Stimulated activated CD4-positive, alpha-beta T cell treated with anti-CD3 and anti-CD28 coated beads, TNF-alpha, amount 100 ng/mL, for 1 hour (primary cell): Measurements from ENCODE around the gene TYRO3.

ENCODE experiments used
- DNase-seq, 3 donors: peaks; one replicate each; pipeline ENCODE4 v3.0.0-alpha.2; 2020; ENCODE audit warnings: low read depth in 3 of 3, low spot score in 1 of 3

The TYRO3 gene

DNA sequence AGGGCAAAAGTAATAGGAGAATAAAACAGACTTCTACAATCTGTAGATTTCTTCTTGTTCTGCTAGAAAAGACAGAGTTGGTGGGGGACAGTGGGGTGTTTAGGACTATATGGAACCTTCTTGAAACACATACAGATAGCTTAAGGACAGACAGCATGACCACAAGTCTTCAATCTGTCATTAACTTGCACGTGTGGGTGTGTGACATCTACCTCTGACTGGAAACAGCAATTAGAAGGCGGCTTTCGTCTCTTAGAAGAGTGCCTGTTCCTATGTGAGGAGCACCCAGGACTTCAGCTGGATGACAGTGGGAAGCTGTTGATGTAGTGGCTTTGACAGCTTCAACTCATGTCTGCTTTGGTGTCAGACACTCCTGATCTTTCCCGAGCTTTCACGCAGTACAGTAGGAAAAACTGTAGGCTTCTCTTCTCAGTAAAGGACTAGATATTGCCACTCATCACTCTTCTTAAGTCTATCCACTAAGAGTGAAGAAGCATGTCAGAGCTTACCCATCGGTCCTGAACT, 44.5 kb downstream of the TYRO3 start:
- no peak for DNase-seq

DNA sequence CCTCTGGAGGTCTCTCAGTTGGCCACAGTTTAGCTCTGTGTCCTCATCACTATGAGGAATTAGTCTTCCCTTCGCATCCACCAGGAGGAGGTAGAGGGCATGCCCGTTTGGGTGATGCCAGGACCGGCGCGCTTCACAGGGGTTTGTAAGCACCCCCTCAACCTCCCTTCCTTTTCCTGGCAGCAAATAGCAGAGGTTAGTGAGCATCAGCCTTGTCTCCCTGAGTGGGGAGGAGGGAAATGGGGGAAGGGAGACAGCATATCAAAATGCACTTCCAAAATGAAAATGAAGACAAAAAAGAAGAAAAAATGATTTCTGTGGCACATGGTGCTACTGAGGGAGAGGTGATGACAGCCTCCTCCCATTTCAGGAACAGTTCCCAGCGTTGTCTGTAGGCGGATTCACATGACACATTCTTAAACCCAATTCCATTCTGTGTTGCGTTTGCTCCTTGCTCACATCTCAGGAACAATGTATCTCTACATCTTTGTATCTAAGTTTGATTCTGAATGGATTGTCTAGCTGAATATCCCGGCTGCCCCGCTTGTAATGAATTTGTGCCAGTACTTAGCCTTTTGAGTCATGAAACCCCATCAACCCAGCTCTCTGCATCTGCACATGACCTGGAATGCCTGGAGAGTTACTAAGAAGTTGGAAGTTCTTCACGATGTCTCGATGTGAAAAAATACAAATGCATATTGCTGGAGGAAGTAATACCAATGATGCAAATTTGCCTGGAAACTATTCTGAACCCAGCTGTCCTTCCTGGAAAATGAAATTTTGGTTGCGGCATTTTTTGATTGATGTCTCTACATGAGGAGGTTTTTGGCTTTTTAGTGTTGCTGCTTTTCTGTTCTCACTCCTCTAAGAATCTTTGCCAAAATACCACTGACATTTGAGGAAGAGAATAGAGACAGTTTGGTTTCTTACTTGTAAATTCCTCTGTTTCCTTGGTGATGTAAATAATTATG, 45.2 kb downstream of the TYRO3 start:
- peak; percentile 8 to 17 (median 14) for DNase-seq

DNA sequence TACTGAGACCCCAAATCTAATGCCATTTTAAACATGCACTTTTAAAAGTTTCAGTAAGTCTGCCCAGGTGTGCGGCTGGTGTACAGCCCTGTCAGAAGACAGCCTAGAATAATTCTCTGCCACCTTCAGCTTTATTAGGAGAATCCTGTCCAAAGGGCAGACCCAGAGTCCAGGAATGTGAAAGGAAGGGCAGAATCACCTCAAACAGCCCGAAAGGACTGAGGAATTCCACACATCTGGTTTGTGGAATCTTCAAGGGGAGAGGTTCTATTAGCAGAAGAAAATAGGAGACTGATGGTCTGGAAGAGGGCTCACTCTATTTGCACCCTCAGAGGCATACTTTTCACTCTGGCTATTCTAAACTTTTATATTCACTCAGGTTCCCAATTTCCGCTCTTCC, 46.6 kb downstream of the TYRO3 start:
- no peak for DNase-seq

DNA sequence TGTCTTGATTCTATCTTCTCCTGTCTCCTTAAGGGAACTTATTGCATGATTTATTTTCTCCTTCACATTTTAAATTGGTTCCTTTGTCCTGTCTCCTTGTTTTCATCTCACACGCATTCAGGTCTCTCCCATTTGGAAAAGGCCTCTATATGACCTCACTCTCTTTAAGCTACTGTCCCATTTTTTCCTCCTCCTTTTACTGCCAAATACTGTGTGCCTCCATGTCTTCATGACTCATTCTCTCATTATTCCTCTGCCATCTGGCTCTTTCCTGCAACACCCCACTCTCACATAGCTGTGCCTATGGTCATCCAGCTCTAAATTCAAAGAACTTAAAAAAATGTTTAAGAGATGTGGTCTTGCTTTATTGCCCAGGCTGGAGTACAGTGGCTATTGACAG, 48.0 kb downstream of the TYRO3 start:
- DNase-seq = no peak

DNA sequence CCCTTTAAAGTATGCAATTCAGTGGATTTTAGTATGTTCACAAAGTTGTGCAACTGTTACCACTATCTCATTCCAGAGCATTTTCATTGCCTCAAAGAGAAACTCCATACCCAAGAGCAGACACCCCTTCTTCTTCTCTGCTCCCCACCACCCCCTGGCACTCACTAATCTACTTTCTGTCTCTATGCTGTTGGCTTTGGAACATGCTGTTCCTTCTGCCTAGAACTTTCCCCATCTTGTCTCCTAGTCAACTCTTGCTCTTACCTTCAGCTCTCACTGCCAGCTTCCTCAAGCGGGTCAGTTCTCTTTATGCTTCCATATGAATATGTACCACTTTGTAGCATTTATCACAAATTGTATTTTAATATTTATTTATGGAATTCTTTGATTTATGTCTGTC, 50.1 kb downstream of the TYRO3 start:
- DNase-seq = no peak

DNA sequence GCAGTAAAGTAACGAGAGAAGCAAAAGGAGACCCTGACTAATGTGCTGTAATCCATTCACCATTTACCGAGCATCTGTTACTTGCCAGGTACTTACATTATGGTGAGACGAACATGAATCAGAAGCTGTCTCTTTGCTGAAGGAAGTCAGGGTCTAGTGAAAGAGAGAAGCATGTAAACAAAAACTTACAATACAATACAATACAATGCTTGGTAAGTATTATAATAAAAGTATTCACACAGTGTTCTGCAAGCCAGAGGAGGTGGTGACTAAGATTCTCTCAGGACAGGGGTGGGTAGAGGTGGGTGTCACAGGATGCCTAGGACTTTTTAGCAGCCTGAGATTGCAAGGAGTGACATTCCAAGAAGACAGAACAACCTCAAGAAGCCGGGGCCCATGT, 51.0 kb downstream of the TYRO3 start:
- DNase-seq = no peak

DNA sequence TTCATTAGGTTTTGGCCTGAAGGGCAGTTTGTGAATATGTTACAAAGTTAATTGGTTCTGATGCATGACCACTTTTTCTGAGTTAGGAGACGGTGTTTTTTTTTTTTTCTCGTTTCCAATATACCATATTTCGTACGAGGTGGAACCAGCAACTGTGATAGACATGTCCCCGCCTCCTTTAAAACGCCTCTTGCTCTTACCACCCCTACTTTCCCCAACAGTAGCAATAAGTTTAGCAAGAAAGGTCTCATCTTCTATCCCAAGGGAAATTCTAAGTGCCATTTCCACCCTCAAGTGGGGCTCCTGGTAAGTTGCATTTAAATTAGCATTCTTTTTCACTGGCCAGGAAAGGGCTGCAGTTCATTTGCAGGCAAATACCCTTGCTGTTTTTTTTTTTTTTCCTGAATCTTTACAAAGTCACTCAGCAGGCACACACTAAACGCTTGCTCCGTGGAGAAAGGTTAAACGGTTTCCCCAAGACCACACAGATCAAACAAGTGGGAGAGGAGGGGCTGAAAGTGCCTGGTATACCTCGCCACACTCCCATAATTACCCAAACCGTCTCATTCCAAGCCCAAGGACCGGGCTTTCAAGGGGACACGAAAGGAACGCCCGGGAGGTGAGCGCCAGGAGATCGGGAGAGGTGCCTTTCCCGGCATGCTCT, 61.7 kb downstream of the TYRO3 start:
- DNase-seq = no peak

DNA sequence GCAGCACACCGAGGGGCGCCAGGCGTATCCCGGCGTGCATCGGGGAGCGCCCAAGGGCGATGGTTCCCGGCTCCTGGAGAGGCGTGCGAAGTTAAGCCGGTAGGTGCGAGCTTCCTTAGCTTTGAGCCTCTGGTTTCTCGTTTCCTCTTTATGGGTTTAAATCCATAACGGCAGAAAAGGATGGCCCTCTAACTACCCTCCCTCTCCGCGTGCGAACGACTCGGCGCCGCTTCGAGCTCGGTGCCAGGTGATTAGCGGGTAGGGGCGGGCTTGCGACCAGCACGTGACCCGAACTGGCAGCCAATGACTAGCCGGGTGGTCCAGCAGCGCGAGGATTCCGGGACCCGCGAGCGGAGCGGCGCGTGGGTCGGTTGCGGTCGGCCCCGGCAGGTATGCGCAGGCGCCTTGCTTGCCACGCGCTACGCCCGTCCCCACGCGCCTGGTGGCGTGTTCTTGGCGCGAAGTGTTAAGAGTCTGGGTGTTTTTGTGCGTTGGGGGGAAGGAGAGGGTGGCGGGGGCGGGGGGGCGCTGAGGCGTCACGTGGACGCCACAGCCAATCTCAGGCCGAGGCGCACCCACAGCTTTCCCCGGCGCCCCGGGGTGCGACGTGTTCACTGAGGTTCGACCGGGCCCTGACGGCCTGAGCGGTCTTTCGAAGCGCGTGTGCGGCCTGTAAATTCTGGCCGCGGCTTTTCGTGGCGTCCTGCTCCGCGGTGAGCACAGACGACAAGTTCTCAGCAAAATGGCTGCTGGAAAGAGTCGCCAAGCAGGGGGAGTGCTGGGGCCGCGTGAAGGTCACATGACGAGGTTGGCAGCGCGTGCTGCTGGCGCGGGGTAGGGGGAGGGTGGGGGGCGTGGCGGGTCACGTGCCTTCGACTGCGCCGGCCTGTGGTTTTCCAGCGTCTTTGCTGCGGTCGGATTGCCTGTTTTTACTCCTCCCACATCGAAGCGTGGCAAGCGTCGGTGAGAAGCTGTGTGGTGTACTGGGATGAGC, 62.5 kb downstream of the TYRO3 start:
- peak; percentile 28 to 59 (median 48) for DNase-seq

DNA sequence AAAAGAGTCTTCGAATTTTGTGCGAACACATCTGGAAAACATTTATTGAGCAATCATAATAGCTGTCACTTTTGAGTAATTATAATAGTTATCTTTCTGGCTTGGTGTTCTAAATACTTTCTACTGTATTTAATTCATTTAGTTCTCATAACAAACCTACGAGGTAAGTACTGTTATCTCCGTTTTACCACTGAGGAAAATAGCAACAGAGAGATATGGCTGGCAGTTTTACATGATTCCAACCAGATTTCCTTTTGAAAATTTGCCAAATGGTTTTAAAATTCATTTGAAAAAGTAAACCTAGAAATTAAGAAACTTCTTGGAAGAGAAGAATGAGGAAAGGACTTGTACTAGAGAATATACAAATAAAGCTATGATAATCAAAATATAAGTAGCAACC, 63.9 kb downstream of the TYRO3 start:
- DNase-seq = no peak

DNA sequence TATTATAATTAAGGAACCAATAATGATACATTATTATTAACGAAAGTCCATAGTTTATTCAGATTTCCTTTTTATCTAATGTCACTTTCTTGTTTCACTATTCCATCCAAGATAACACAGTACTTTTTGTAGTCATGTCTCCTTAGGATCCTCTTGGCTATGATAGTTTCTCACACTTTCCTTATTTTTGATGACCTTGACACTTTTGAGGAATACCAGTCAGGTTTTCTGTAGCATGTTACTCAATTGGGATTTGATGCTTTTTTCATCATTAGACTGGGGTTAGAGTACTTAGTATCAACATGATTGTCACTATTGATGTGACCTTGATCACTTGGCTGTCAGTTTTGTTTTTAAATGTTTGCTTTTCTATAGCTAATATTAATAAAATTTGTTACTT, 68.2 kb downstream of the TYRO3 start:
- no peak for DNase-seq

DNA sequence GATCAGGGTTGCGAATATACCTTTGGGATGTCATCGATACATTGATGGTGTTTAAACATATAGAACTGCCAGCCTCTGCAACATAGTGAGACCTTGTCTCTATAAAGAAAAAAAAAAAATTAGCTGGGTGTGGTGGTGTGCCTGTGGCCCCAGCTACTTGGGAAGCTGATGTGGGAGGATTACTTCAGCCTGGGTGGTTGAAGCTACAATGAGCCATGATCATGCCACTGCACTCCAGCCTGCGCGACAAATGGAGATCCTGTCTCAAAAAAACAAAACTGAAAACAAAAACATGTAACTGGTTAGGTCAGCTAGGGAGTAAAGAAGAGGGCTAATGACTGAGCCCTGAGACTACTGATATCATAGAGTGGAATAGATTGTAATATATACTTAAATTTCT, 70.5 kb downstream of the TYRO3 start:
- DNase-seq = no peak

DNA sequence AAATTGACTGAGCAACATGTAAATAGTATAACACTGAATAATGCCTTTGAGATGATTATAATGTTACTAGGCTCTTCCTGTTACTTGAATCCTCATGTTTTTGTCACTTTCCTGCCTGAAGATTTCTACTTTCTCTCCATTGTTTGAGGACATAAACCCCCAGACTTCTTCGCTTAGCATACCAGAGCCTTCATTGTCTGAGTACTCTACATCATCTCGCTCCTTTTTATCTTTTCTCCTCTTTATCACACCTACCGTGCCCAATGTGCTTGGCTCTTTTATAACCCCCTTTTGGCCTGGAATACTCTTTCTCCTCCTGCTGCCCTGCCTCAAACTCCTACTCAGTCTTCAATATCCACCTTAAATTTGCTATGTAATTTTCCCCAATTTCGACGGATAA, 70.9 kb downstream of the TYRO3 start:
- DNase-seq = no peak

DNA sequence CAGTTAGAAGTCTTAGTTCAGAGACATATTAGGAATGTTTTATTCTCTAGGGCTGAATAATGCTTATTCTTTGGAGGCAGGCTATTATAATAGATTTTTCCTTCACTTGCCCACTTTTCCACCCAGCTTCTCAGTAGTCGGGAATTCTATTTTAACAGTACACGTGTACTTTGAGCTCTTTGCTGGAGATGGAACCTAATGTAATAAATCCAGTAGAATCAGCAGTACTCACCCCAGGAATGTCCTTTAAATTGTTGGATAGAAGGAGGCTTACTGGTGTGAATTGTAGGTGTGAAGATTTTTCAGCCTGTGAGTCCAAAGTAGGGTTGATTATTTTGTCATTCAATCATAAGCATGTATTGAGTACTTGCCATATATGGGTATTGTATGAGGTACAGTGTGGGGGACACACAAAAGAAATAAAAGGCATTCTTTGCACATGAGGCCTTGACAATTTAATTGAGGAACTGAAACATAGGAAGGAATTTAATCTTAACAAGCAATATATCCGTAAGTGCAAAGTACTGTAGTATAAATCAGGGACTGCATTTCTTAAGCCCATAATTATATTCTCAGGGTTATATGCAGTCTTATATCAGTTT, 71.7 kb downstream of the TYRO3 start:
- no peak for DNase-seq

DNA sequence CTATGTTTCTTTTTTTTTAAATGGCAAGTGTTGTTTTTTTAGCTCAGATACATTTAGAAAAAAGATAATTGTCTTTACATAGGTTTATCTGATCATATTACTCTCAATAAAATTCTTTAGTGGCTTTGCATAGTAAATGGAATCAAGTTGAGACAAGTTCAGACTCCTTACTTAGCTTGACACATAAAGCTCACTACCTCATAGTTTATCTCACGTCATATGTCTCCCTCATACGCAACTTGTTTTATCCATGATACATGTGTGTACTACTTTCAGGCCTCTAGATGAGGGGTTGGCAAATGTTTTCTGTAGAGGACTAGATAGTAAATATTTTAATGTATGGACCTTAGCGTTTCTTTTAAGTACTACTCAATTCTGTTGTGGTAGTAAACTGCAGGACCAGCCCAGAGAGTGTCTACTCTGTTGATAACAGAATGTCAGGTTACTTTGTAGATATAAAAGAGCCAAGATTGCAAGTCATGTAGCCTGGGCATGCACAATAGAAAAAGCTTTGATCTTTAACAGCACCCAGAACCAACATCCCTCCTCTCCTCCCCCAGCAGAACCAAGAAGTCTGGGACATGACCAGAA, 73.0 kb downstream of the TYRO3 start:
- DNase-seq = no peak
